Measurements from ENCODE around the gene COL4A1.
"Not testable (repeated sequence)": the region's sequence is repeated elsewhere in the genome, so short reads cannot be mapped to it uniquely, and the experiment has no call there.

The COL4A1 gene

DNA sequence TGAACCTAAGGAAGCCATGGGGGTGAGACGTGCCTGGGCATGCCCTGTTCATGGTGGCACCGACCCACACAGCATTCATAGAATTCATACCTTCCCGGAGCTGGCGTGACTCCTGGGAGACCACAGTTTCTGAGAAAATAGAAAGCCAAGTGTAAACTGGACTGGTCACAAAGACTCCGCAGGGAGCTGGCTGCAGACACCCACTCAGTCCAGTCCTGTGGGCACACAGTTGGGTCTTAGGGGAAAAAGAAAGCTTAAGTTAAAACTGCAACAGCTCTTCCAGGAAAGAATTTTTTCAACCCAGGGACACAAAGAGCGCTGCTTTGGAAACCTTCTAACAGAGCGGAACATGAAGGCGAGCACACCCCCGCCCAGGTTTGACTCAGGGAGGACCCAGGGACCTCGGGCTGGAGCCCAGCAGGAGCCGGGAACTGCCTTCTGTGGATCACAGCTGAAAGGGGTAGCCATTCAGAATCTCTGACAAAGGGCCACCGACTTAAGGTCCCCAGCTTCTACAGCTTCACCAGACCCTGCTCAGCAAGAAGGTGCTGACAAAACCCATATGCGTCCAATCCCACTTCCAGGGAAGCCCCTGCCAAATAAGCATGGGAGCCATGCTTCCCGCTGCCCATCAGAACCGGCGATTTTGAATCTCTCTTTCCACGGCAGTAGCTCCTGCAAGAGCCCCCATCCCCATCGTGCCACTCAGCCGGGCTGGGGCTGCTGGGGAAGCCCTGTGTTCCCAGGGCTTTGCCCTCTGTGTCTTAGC is 183.7 kb downstream of the COL4A1 start:
- H3K27me3 ChIP-seq (replicated peaks; ENCODE audit: control insufficient read depth, insufficient read depth, low read length, poor library complexity, severe bottlenecking): no peaks in the 10 kb centered on the region
- H3K27ac ChIP-seq (ENCODE audit: insufficient read depth, low read length, poor library complexity, severe bottlenecking): no peak overlapping the region
- no peak overlapping the region for H3K4me3 ChIP-seq (ENCODE audit: insufficient read depth, low read depth, low read length, poor library complexity, severe bottlenecking)
- no peaks in the 10 kb centered on the region for H3K9me3 ChIP-seq (ENCODE audit: control insufficient read depth, low read length)
- H3K36me3 ChIP-seq (ENCODE audit: control insufficient read depth, insufficient read depth, low read length): no peaks in the 10 kb centered on the region
- H3K4me1 ChIP-seq (ENCODE audit: control insufficient read depth, insufficient read depth, low read length, poor library complexity, severe bottlenecking): no peaks in the 10 kb centered on the region
- DNase-seq: no peak

DNA sequence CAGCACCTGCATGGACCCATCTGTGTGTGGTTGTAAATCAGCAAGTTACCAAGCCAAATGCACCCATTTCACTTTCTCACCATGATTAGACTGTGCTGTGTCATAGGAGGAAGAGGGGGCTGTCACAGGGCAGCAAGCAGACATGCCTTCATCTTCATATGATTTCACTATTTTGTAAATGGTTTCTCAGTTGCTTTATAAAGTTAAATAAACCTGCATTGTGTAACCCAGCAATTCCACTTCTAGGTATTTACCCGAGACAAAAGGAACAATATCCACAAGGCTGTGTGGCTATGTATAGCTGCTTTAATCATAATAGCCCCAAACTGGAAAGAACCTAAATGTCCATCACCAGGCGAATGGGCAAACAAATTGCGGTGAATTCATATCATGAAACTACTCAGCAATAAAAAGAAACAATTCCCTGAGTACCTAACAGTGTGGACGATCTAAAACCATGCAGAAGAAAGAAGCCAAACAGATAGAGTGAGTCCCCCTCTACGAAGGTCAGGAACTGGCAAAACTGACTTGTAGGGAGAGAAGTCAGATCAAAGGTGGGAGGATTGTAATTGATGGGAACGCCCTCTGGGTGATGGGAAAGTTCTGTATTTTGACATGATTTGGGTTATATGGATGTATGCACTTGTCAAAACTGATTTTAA is 185.4 kb downstream of the COL4A1 start:
- H3K9me3 ChIP-seq (ENCODE audit: control insufficient read depth, low read length): no peaks in the 10 kb centered on the region
- H3K27me3 ChIP-seq (replicated peaks; ENCODE audit: control insufficient read depth, insufficient read depth, low read length, poor library complexity, severe bottlenecking): peaks cover 6% of the 10 kb centered on the region
- no peak overlapping the region for H3K4me3 ChIP-seq (ENCODE audit: insufficient read depth, low read depth, low read length, poor library complexity, severe bottlenecking)
- no peak overlapping the region for H3K27ac ChIP-seq (ENCODE audit: insufficient read depth, low read length, poor library complexity, severe bottlenecking)
- no peaks in the 10 kb centered on the region for H3K4me1 ChIP-seq (ENCODE audit: control insufficient read depth, insufficient read depth, low read length, poor library complexity, severe bottlenecking)
- no peak for DNase-seq
- H3K36me3 ChIP-seq (ENCODE audit: control insufficient read depth, insufficient read depth, low read length): no peaks in the 10 kb centered on the region

DNA sequence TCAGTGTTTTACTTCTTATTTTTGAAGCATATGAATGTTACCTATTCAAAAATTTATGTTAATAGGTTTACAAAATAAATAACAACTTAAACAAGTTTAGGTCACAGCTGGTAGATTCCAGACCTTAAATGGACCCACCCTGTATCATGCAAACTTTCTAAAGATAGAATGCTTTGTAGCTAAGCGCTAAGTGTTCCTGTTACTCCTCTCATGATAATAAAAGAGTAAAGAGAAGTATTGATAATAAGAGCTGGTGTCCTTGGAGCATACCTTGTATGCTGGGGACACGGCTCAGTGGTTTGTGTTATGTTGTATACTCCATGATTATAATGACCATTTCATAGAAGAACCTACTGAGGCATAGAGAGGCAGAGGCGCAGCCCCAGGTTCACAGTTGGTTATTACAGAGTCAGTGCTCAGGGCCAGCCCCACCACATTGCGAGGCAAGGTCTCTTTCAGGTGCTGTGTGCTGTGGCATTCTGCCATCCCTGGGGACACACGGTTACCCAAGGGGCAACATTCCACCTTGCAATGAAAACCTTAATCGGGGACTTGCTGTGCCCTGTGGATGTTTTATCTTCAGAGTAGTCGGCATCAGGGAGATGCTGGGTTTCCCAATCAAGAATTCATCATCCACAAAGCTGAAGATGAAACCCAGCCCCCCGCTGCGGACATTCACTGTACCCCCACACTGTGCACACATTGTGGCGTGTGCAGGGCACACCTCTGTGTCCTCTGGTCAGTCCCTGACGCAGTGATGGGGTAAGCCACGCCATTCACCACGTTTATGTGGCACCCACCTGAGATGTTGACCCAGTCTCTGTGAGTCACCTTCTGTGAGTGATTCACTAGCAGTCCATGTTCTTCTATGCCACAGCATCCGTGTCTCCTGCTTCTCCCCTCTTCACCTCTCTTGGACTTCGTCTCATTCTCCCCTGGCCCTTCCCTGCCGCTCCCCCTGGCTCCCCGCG is 186.7 kb downstream of the COL4A1 start:
- Histone ChIP-seq H3K4me1 (ENCODE audit: control insufficient read depth, insufficient read depth, low read length, poor library complexity, severe bottlenecking) (no peaks in the 10 kb centered on the region), H3K36me3 (ENCODE audit: control insufficient read depth, insufficient read depth, low read length) (no peaks in the 10 kb centered on the region), H3K27ac (ENCODE audit: insufficient read depth, low read length, poor library complexity, severe bottlenecking) (no peak overlapping the region), H3K9me3 (ENCODE audit: control insufficient read depth, low read length) (no peaks in the 10 kb centered on the region), H3K4me3 (ENCODE audit: insufficient read depth, low read depth, low read length, poor library complexity, severe bottlenecking) (no peak overlapping the region), H3K27me3 (replicated peaks; ENCODE audit: control insufficient read depth, insufficient read depth, low read length, poor library complexity, severe bottlenecking) (peaks cover 6% of the 10 kb centered on the region)
- no peak for DNase-seq

DNA sequence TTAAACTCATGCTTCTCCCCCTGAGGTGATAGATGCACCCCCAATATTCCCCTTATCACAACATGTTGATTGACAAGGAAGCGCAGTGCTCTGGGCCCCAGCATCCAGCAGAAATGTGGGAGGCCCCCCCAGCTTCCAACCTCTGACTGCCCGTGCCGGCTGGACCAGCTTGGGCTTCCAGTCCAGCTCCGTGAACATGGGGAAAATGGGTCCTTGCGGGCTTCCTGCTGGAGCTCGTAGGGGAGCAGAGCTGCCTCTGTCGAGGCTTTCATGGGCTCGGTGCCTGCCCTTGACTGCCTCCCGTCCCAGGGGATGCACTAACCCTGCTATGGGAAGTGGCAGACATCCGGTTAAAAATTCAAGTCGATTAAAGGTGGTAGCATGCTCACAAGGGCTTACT is 188.9 kb downstream of the COL4A1 start:
- no peak for DNase-seq
- Histone ChIP-seq H3K4me1 (ENCODE audit: control insufficient read depth, insufficient read depth, low read length, poor library complexity, severe bottlenecking) (no peaks in the 10 kb centered on the region), H3K4me3 (ENCODE audit: insufficient read depth, low read depth, low read length, poor library complexity, severe bottlenecking) (no peak overlapping the region), H3K9me3 (ENCODE audit: control insufficient read depth, low read length) (no peaks in the 10 kb centered on the region), H3K36me3 (ENCODE audit: control insufficient read depth, insufficient read depth, low read length) (no peaks in the 10 kb centered on the region), H3K27ac (ENCODE audit: insufficient read depth, low read length, poor library complexity, severe bottlenecking) (no peak overlapping the region), H3K27me3 (replicated peaks; ENCODE audit: control insufficient read depth, insufficient read depth, low read length, poor library complexity, severe bottlenecking) (peaks cover 6% of the 10 kb centered on the region)

DNA sequence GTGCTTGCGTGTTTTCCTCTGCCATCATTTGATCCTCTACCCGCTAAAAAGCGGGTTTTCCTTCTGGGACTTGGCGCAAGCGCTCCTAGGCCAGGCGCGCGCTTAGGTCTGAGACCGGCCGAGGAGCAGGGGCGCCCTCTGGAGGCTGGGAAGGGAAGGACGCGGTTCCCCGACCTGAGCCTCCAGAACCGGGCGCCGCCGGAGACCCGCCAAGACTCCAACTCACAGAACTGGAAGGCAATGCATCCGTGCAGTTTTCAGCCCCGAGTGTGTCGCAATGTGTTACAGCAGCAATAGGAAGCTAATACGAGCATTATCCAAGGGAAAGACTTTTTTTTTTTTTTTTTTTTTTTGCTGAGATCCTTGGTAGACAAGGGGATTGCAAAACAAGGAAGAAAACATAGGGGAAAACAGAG is 190.9 kb downstream of the COL4A1 start:
- DNase-seq: peak in 1 of 3 donors; percentile 6

DNA sequence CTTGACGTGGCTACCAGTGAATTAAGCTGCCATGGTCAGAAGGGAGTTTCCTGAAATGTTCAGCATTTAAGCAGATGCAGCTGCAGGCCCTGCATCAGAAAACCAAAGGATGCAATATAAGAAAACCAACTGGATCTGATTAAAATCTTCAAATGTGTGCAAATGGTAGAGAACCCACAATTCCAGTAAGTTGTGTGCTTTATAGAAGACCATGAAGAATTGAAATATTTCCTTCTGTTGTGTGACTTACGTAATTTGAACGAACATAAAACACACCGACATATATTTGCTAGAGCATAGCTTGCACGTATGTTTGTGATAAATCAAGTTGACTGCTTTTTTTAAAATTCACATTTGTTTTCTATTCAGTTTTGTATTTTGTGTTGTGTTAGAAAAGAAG is 191.4 kb downstream of the COL4A1 start:
- no peak for DNase-seq
- H3K27me3 ChIP-seq (replicated peaks; ENCODE audit: control insufficient read depth, insufficient read depth, low read length, poor library complexity, severe bottlenecking): peaks cover 6% of the 10 kb centered on the region

More for the DNA sequence above, 190.9 kb downstream of the COL4A1 start:
- Histone ChIP-seq H3K27me3 (replicated peaks; ENCODE audit: control insufficient read depth, insufficient read depth, low read length, poor library complexity, severe bottlenecking) (peaks cover 6% of the 10 kb centered on the region), H3K4me3 (ENCODE audit: insufficient read depth, low read depth, low read length, poor library complexity, severe bottlenecking) (no peak overlapping the region), H3K36me3 (ENCODE audit: control insufficient read depth, insufficient read depth, low read length) (no peaks in the 10 kb centered on the region), H3K9me3 (ENCODE audit: control insufficient read depth, low read length) (no peaks in the 10 kb centered on the region), H3K4me1 (ENCODE audit: control insufficient read depth, insufficient read depth, low read length, poor library complexity, severe bottlenecking) (no peaks in the 10 kb centered on the region), H3K27ac (ENCODE audit: insufficient read depth, low read length, poor library complexity, severe bottlenecking) (no peak overlapping the region)

DNA sequence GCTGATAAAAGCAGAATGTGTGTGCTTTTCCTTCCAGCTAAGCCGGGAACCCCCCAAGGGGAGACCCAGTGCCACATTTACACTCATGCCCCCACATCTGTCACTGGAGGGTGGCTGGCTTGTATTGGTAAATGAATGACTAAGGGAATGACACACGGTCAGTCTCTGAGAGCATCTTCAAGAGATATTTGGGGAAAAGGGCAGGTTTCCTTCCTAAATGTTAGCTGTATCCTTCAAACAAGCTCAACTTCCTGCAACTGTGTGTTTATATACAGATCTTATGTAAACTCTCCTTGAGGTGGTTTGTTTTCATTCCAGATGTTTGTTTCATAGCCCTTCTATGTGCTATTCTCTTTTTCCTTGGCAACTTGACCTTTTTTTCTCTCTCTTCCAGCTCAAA is 192.6 kb downstream of the COL4A1 start:
- DNase-seq: no peak
- H3K36me3 ChIP-seq (ENCODE audit: control insufficient read depth, insufficient read depth, low read length): no peaks in the 10 kb centered on the region
- H3K27me3 ChIP-seq (replicated peaks; ENCODE audit: control insufficient read depth, insufficient read depth, low read length, poor library complexity, severe bottlenecking): peaks cover 6% of the 10 kb centered on the region
- no peak overlapping the region for H3K27ac ChIP-seq (ENCODE audit: insufficient read depth, low read length, poor library complexity, severe bottlenecking)
- no peaks in the 10 kb centered on the region for H3K4me1 ChIP-seq (ENCODE audit: control insufficient read depth, insufficient read depth, low read length, poor library complexity, severe bottlenecking)
- no peaks in the 10 kb centered on the region for H3K9me3 ChIP-seq (ENCODE audit: control insufficient read depth, low read length)
- no peak overlapping the region for H3K4me3 ChIP-seq (ENCODE audit: insufficient read depth, low read depth, low read length, poor library complexity, severe bottlenecking)

More for the DNA sequence above, 191.4 kb downstream of the COL4A1 start:
- Histone ChIP-seq H3K4me3 (ENCODE audit: insufficient read depth, low read depth, low read length, poor library complexity, severe bottlenecking) (no peak overlapping the region), H3K36me3 (ENCODE audit: control insufficient read depth, insufficient read depth, low read length) (no peaks in the 10 kb centered on the region), H3K4me1 (ENCODE audit: control insufficient read depth, insufficient read depth, low read length, poor library complexity, severe bottlenecking) (no peaks in the 10 kb centered on the region), H3K27ac (ENCODE audit: insufficient read depth, low read length, poor library complexity, severe bottlenecking) (no peak overlapping the region), H3K9me3 (ENCODE audit: control insufficient read depth, low read length) (no peaks in the 10 kb centered on the region)

DNA sequence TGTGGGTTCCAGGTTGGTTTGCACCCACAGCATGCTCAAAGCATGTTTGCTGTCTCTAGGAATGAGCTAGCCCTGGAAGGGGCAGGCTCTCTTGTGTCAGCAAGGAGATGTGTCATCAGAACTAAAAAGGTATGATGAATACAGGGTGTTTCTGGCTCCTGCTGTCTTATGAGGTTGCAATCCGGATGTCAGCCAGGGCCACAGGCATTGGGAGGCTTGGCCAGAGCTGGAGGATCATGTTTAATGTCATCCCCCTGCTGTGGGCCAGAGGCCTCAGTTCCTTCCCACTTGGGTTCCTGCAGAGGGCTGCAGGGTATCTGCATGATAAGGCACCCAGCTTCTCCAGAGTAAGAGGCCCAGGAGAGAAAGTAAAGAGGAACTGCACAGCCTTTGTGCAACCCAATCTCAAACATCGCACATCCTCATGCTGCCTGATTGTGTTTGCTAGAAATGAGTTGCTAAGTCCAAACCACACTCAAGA is 193.6 kb downstream of the COL4A1 start:
- Histone ChIP-seq H3K4me3 (ENCODE audit: insufficient read depth, low read depth, low read length, poor library complexity, severe bottlenecking) (no peak overlapping the region), H3K27ac (ENCODE audit: insufficient read depth, low read length, poor library complexity, severe bottlenecking) (no peak overlapping the region), H3K36me3 (ENCODE audit: control insufficient read depth, insufficient read depth, low read length) (no peaks in the 10 kb centered on the region), H3K9me3 (ENCODE audit: control insufficient read depth, low read length) (no peaks in the 10 kb centered on the region), H3K4me1 (ENCODE audit: control insufficient read depth, insufficient read depth, low read length, poor library complexity, severe bottlenecking) (no peaks in the 10 kb centered on the region), H3K27me3 (replicated peaks; ENCODE audit: control insufficient read depth, insufficient read depth, low read length, poor library complexity, severe bottlenecking) (peaks cover 6% of the 10 kb centered on the region)
- DNase-seq: no peak

DNA sequence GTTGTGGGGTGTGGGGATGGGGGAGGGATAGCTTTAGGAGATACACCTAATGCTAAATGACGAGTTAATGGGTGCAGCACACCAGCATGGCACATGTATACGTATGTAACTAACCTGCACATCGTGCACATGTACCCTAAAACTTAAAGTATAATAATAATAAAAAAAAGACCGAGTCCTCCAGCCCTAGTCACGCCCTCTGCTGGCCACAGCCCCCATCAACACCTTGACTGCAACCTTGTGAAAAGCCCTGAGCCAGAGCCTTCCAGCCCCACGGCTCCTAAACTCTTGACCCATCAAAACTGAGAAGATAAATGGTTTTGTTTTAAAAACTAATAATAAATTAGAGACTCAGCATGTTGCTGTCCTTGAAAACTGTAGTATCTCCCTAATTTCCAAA is 194.6 kb downstream of the COL4A1 start:
- not testable (repeated sequence) for H3K36me3 ChIP-seq (ENCODE audit: control insufficient read depth, insufficient read depth, low read length); H3K4me3 ChIP-seq (ENCODE audit: insufficient read depth, low read depth, low read length, poor library complexity, severe bottlenecking); H3K9me3 ChIP-seq (ENCODE audit: control insufficient read depth, low read length); DNase-seq; H3K27me3 ChIP-seq (replicated peaks; ENCODE audit: control insufficient read depth, insufficient read depth, low read length, poor library complexity, severe bottlenecking); H3K4me1 ChIP-seq (ENCODE audit: control insufficient read depth, insufficient read depth, low read length, poor library complexity, severe bottlenecking); H3K27ac ChIP-seq (ENCODE audit: insufficient read depth, low read length, poor library complexity, severe bottlenecking)
